ENCODE results near the gene GABRE.

The GABRE gene, protein sequence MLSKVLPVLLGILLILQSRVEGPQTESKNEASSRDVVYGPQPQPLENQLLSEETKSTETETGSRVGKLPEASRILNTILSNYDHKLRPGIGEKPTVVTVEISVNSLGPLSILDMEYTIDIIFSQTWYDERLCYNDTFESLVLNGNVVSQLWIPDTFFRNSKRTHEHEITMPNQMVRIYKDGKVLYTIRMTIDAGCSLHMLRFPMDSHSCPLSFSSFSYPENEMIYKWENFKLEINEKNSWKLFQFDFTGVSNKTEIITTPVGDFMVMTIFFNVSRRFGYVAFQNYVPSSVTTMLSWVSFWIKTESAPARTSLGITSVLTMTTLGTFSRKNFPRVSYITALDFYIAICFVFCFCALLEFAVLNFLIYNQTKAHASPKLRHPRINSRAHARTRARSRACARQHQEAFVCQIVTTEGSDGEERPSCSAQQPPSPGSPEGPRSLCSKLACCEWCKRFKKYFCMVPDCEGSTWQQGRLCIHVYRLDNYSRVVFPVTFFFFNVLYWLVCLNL

DNA sequence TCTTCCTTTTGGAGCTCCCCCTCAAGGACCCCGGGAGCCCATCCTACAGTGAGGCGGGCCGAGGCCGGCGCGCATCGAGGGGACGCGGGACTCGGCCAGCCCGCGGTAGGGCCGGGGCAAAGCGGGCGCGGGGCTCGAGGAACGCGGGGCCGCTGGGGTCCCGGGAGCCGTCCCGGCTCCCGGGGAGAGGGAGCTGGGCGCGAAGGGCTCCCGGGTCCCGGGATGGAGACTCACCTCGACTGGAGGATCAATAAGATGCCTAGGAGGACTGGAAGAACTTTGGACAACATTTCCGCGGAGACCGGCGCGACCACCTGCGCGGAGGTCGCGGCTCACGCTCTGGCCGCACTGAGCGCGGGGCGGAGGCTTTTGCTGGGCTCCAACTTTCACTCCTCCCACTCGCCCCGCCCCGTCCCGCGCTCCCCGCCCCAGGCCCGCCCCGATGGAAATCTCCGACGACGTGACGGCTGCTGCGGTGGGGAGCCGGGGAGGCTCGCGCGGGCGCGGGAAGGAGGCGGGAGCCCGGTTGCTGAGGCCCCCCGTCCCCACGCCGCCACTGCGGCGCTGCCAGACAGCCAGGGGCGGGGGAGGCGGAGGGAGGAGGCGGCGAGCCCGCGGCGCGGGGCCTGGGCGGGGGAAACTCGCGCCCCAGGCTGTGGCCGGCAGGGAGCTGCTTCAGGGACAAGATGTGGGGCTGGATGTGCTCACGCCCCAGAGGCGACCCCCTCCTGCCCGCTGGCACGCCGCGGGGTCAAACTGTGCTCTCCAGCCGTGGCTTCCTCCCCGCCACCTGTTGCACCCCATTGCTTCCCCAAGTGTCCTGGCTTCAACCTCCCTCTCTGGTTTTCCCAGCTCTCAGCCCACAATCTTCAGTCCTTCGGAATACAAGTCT, at the start of gene GABRE:
Gene GABRE, minus strand, starts transcription at position 341 of the 892 bp plus-strand sequence. Its CDS starts 51 bp downstream, at position 290.
- DNase-seq: no peak

DNA sequence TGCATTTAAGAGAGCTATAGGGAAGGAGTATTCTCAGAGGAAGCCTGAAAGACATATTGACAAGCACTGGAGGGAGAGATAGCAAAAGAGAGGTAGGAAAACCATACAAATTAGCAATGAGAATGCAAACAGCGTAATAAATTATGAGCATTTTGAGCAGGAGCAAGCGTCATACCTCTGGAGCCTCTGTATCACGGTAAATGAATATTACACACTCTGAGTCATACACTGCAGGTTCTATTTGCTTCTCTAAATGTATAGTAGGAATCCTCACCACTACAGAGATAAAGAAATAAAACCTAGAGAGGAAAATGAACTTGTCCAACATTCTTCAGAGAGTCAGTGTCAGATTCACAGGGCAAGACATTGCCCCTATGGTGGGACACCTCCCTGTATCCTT, 46.4 kb upstream of the GABRE start:
- DNase-seq: no peak

DNA sequence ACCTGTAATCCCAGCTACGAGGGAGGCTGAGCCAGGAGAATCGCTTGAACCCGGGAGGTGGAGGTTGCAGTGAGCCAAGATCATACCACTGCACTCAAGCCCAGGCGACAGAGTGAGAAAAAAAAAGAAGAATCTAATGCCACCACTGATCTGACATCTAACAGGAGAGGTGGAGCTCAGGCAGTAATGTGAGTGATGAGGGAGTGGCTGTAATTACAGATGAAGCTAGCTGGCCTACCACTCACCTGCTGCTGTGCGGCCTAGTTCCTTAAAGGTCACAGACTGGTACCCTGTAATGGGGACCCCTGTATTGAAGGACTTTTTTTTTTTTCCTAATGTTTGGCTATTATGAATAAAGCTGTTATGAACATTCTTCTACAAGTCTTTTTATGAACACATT, 25.3 kb upstream of the GABRE start:
- DNase-seq: no peak

DNA sequence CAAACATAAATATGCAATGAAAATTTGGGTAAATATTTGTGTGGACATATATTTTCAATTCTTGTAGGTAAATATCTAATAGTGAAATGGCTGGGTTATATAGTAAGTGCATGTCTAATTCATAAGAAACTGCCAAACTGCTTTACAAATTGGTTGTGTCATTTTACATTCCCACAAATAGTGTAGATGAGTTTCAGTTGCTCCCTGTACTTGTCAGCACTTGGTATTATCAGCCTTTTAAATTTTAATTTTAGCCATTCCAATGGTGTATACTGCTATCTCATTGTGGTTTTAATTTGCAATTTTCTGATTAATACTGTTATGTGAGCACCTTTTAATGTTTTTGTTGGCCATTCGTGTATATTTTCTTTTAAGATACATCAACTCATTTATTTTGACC, 23.1 kb upstream of the GABRE start:
- no peak for DNase-seq

DNA sequence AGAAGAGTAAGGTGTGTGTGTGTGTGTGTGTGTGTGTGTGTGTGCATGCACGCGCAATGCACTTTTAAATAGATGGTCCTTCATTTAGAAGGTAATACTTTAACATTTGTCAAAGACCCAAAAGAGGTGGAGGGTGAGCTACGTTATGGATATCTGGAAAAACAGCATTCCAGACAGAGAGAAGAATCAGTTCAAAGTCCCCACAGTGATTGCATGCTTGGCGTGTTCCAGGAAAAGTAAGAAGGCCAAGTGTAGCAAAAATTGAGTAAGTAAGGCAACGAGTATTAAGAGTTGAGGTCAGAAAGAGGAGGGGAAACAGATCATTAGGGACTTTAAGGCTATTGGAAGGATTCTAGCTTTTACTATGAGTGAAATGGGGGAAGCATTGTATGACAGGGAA, 21.9 kb upstream of the GABRE start:
- no peak for DNase-seq

DNA sequence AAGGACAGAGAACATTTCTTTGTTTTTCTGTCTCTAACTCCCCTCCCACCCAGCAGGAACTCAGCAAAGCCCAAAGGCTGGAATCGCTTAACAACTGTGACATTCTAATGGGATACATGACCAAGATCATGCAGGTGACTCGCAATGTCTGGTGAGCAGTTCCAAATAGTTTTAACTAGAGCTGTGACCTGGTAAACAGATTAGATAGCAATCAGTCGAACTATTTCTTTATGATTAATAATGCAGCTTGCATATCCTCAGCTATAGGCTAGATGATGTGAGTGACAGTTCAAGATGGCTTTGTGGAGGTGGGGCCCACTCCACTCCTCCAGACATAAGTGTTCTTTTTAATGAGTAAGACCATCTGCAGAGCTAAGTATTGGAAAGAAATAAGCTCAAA, 20.0 kb upstream of the GABRE start:
- no peak for DNase-seq

DNA sequence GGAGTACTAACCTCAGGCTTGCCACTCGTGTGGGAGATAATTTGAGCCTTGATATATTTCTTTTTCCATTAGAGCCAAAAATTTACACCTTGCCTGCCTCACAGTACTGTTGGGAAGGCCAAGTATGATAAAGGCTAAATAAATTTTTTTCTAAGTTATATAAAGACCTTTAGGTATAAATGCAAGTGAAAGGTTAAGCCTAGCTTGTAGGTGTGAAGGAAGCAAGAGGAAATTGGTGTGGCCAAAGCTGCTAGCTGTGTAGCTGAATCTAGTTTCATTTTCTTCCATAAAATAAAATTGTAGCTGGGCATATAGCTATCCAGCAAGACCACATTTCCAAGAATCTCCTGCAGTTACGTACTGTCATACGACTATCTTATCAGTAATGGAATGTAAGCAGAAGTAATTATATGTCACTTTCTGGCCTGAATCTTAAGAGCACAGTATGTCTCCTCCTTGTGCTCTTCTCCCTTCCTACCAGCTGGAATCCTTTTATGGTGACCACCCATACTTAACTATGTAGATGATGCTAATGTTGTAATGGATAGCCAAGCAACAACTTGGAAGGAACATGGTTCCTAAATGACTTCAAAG, 14.3 kb upstream of the GABRE start:
- DNase-seq: no peak

DNA sequence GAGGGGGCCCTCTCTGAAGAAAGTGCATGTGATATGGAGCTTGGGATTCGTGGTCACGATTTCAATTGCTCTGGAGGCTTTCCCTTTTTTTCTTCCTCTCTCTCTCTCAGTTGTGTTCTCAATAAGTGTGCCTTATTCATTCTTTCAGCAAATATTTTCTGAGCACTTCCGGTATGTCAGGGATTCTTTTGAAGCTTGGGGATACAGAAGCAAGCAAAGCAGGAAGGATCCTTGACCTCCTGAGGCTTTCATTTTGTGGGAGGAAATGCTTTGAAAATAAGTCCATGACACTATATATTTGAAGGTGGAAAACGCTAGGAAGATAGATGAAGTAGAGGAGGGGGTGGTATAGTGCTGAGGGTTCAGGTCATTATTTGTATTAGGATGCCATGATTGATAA, 12.6 kb upstream of the GABRE start:
- DNase-seq: no peak

DNA sequence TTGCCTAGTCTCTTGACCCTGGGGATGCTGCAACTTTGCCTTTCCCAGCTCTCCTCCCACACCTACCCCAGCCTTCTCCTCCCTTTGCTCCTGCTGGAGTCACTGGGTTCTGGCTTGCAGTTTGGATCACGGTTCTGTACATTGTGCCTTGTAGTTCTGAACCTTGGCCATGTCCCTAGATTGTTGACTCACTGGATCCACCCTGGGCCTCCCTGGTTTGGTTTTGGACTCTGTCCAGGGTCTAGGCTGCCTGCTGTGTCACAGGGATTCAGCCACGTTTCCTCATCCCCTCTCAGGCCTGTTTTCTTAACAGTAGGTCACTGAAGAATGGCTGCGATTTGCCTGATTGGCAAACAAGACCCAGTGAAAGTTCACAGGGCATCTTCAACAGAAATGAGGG, 11.5 kb upstream of the GABRE start:
- no peak for DNase-seq

DNA sequence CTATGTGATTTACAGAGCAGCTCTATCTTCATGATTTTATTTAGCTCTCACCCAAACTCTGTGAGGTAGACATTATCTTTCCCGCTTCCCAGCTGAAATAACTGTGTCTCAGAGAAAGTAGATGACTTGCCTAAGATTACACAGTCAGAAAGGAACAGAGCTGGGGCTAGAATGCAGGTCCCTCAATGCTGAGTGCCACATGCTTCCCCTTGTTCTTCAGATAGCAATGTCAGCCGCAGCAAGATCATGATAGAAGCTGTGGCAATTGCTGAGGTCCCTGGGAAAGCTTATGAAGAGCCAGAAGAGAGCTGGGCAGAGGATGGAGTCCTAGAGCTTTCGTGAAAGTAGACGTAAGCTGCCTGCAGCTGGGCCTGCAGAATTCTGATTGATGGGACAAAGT, 11.1 kb upstream of the GABRE start:
- no peak for DNase-seq

DNA sequence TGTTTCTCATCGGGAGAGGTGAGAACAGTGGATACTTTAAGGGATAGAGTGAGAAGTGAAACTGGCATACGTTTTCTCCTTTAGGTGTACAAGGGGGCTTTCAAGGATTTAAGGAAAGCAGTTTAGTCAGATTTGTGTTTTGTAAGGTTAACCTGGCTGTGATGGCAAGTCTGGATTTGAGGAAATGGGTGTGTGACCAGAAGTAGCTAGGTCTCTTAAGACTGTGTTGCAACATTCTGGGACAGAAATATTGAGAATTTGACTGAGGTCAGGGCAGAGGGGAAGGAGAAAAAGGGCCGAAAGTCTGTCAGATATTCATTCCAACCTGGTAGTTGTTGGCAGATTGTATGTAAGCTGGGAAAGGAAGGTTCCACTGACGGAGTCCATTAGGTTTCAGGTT, 10.4 kb upstream of the GABRE start:
- DNase-seq: no peak

DNA sequence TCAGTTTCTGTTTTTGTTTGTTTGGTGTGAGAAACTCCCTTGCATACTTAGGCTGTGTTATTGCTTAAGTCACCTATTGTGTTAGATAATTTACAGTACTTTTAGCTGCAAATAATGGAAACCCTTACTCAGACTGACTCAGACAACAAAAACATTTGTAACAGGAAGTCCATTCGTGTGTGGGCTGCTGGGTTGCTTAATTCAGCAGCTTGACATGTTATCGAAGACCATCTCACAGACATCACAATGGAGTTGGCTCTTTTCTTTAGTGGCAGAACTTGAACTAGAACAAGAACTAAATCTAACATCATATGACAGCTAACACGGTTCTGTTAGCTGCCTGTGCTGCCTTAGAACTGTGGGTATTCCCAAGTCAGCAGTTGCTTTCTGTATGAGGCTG, 9.9 kb upstream of the GABRE start:
- no peak for DNase-seq

DNA sequence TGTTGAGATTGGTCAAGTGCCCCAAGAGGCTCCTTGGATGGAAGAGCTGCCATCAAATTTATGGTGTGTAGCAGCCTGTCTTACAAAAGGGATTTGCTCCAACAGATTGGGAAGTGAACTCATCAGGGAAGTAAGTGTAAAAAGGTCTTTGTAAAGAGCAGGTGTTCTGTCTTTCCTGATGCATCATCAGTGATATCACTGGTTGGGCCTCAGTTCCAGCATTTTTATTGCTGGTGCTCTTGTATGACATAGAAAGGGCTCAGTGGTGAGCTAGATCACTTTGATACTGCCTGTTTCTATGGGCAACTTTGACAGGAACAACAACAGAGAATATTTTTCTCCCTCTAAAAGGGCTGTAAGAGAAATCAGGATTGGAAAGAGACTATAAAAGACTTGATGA, 8.7 kb upstream of the GABRE start:
- no peak for DNase-seq

DNA sequence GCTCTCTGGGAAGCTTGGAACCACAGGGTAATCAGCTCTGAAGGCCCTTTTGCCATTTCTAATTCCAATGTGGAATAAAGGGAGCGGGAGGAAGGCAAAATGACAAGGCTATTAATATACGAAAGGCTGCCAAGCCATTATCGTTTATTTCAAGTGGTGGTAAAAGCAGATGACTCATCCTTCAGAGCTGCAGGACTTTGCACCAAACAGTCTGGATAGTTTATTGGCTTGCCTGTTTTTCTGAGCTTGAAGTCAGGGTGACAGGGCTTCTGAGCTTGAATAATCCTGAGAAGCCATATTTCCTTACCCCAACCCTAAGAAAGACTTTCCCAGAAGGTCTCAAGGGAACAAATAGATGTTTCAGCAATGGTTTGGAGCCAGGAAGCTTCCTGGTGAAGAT, 7.7 kb upstream of the GABRE start:
- no peak for DNase-seq

DNA sequence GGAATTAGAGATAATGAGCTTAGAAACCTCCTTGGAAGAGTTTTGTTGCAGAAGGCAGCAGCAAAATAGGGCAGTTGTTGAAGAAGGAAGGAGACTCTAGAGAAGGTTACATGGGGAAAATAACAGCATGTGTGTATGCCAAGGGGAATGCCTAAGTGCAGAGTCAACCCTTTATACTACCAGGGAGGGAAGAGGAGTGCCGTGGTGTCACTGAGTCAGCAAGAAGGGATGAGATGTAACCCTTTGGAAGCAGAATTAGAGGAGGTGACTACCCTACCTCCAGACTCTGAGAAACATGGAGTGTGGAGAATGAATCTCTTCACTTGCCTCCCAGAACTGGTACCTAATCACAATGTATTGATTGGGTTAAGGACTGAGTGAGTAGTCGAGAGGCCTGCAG, 6.7 kb upstream of the GABRE start:
- no peak for DNase-seq

DNA sequence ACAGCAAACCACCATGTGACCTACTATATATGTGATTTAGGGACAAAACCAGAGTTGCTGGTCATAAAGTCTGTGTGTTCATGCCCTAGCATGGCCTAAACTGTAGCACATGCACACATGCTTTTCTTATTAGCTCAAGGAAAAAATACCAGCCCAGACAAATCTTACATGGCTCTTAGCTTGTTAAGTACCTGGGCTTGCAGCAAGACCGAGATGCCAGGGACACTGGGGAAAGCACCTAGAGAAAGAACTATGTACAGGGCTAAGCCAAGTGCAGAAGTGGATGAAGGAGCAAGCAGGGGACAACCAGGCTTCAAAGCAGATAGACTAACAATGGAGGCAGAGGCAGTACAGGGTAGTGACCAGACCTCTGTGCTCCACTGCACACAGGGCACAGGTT, 3.4 kb upstream of the GABRE start:
- no peak for DNase-seq

DNA sequence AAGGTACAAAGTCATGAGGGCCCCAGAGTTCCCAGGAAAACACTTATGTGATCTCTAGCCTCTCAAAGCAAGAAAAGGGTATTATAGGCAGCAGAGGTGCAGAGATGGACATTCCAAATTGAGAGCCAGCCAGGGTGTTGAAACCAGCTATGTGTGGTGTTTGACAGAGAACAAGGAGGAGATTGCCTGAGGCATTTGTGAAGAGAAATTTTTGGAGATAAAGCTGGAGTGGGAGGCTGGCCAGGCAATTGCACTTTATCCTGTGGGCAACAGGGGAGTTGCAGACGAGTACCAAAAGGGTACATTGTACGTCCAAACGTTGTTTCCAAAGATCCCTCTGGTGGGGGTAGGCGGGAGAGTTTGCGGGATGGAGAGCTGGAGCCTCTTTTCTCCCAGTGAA, 2.5 kb upstream of the GABRE start:
- DNase-seq: no peak

DNA sequence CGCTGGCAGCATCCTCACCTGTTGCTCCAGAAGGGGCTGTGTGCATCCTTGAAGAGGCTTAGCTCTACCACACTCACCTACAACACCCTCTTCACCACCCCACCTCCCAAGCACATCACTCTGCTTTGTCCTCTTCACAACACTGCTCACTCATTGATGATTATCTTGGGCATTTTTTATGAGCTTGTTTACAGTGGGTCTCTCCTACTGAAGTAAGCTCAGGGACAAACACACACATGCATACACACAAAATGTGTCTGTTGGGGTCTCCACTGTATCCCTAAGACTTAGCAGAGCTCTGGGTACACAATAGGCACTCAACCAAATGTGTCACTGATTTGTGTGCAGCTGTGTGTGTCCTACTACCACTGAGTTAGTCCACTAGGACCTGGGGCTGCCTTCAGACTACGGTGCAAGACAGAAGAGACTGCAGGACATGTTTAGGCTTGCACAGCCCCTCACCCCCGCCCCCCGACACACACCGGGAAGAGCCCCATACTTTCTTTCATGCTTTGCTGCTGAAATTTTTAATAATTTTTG, 1.3 kb upstream of the GABRE start:
- no peak for DNase-seq

DNA sequence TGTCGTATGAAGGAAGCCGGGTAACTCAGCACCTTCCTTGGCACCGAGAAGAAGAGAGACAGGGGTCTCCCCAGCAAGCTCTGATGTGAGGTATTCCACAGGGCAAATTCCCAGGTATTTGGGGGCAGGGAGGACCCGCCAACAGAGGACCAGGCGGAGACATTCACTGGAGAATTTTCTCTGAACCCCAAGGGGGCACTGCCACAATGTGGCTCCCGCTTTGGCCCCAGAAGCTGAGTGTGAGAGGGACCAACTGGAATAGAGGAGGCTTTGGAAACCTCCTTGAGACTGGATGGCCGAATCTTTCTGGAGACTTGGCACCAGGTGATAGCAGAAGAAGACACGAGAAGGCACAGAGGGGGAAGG, 735 bp upstream of the GABRE start:
- DNase-seq: no peak

DNA sequence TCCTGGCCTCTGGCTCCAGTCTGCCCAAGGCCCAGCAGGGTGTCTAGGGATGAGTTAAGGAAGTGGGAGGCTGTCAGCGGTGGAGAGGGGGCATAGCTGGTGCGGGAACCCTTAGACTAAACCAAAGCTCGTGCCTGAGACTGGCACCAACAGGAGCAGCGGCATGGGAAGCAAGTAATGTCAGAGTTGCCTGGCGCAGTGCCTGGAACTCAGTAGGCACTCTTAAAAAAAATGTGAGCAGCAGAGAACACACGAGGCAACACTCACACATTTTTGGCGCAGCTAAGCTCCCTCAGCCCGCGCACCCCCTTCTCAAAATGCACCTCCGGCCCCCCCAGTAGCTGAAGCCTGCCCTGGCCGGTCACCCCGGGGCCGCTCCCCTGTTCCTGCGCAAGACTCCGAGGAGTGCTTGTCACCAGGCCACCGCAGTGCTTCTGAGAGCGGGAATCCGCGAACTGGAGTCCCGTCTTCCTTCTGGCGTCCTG, 583 bp downstream of the GABRE start:
- DNase-seq: no peak

DNA sequence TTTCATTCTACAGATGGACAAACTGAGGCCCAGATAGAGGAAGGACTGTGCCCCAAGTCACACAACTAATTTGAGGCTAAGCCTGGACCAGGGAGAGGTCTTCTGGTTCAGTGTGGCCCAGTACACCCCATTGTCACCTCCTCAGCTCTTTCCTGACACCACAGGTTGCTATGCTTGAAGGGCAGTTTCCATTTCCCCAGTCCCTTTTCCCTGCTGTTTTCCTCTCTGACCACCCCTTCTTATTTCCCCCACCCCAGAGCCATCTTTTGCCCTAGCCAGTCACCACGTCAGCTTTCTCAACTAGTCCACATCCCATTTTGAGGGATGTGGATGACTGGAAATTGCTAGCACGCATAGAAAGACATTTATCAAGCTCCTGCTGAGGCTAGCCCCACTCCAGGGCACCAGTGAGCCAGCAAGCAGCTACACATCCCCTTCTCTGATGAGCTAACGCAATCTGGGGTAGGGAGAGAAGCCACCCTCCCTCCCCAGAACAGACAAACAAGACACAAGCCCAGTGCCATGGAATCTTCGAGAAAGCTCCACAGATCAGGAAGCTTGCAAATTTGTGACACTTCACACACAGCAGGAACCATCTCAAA, 1.3 kb downstream of the GABRE start:
- DNase-seq: no peak

DNA sequence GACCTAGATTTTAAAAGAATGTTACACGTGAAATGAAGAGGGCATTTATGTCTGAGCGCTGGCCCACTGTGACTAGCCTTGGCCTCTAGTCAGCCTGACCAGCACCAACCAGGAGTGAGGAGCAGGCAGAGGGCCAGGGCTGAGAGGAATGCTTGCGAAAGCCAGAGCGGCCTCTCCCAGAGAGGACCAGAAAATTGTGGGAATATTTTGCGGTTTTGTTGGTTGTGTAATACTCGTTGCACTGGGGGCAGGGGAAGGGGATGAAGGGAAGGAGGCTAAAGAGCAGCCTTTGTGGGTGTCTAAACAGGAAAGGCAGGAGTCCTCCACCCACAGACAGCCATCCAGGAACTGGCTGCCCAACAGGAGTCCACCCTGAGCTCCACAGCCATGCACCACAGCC, 3.8 kb downstream of the GABRE start:
- no peak for DNase-seq

DNA sequence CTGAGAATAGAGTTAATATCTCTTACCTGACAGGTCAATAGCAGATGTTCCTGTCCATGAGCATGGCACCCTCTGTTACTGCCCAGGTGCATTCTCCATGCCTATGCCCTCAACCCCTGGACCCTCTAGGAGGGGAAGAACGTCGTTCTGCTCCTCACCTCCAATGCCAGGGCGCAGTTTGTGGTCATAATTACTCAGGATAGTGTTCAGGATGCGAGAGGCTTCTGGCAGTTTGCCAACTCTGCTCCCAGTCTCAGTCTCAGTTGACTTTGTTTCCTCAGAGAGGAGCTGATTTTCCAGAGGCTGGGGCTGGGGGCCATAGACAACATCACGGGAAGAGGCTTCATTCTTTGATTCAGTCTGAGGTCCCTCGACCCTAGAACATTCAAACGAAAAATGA, 4.4 kb downstream of the GABRE start:
- DNase-seq: no peak

All from midbrain (tissue), 1 donor.